CD4-positive, alpha-beta T cell treated with Interleukin-6 at 100 ng/mL for 8 hours (primary cell): ENCODE measurements around the gene BCL2L11.
"Not testable (repeated sequence)": the region's sequence is repeated elsewhere in the genome, so short reads cannot be mapped to it uniquely, and the experiment has no call there.

Experiments used
- DNase-seq: peaks from one replicate; pipeline ENCODE4 v3.0.0-alpha.2; 2020; ENCODE audit warnings: mixed read lengths, low spot score

Gene BCL2L11

GRCh38 chr2:111120253-111121027 is at the start of gene BCL2L11:
TSS of gene BCL2L11 (plus strand) at chr2:111120914. CDS start at chr2:111123746, 2,832 bp downstream.
- peak; percentile 88 for DNase-seq

- DNase-seq = no peak
These were observed 49.0 kb upstream of the BCL2L11 start for GRCh38 chr2:111071600-111072171.

GRCh38 chr2:111072220-111072871 is 48.4 kb upstream of the BCL2L11 start:
- DNase-seq = no peak

- DNase-seq = not testable (repeated sequence)
These were observed 38.1 kb upstream of the BCL2L11 start for GRCh38 chr2:111082659-111083058.

GRCh38 chr2:111091811-111092211 is 28.9 kb upstream of the BCL2L11 start:
- DNase-seq = no peak

- DNase-seq = no peak
These were observed 26.0 kb upstream of the BCL2L11 start for GRCh38 chr2:111094691-111095090.

- DNase-seq = no peak
These were observed 25.3 kb upstream of the BCL2L11 start for GRCh38 chr2:111095434-111095833.

- no peak for DNase-seq
These were observed 21.3 kb upstream of the BCL2L11 start for GRCh38 chr2:111099402-111099801.

GRCh38 chr2:111100087-111100764 is 20.5 kb upstream of the BCL2L11 start:
- no peak for DNase-seq

GRCh38 chr2:111100765-111101162 is 19.9 kb upstream of the BCL2L11 start:
- peak; percentile 2 for DNase-seq

GRCh38 chr2:111101592-111101991 is 19.1 kb upstream of the BCL2L11 start:
- DNase-seq = no peak

- no peak for DNase-seq
These were observed 18.5 kb upstream of the BCL2L11 start for GRCh38 chr2:111102216-111102615.

GRCh38 chr2:111105926-111106325 is 14.8 kb upstream of the BCL2L11 start:
- DNase-seq = no peak

- no peak for DNase-seq
These were observed 14.0 kb upstream of the BCL2L11 start for GRCh38 chr2:111106706-111107105.

- no peak for DNase-seq
These were observed 11.9 kb upstream of the BCL2L11 start for GRCh38 chr2:111108745-111109271.

- DNase-seq = no peak
These were observed 9.5 kb upstream of the BCL2L11 start for GRCh38 chr2:111111101-111111755.

- DNase-seq = no peak
These were observed 6.9 kb upstream of the BCL2L11 start for GRCh38 chr2:111113838-111114237.

- no peak for DNase-seq
These were observed 4.5 kb upstream of the BCL2L11 start for GRCh38 chr2:111116011-111116746.

- DNase-seq = peak; percentile 73
These were observed 3.7 kb upstream of the BCL2L11 start for GRCh38 chr2:111116843-111117597.
